Gastrocnemius medialis (tissue), 4 donors: ENCODE results near the gene NRXN2. TPM values are rescaled to one million over a fixed set of nuclear protein-coding genes. Genes with fewer than 3 reads are reported as not detected.

ENCODE experiments used
- ATAC-seq, 2 donors: fragments of 150-250 bp; one replicate each; pipeline ENCODE4 v1.9.1; 2016
- DNase-seq, 2 donors: peaks; one replicate each; pipeline ENCODE4 v3.0.0-alpha.2; 2019
- H3K27ac ChIP-seq, 4 donors: fragments of 200-600 bp; sonication (generic); 1 replicate in 1 of 4; 2 replicates in 3 of 4; pipeline ENCODE4 v1.5.1; 2016 to 2018; ENCODE audit warnings: mild to moderate bottlenecking in 2 of 4, moderate library complexity in 1 of 4
- H3K27me3 ChIP-seq, 3 donors: fragments of 200-600 bp; sonication (generic) in 2 of 3; 1 replicate in 1 of 3; 2 replicates in 2 of 3; pipeline versions ENCODE4 v1.5.1 to v1.6.0; 2016 to 2019; ENCODE audit warnings: mild to moderate bottlenecking in 1 of 3, moderate library complexity in 1 of 3
- H3K36me3 ChIP-seq, 2 donors: fragments of 200-600 bp; sonication (generic) in 1 of 2; one replicate each; pipeline ENCODE4 v1.5.1; 2017 to 2018
- H3K4me1 ChIP-seq, 2 donors: fragments of 200-600 bp; sonication (generic) in 1 of 2; one replicate each; pipeline ENCODE4 v1.5.1; 2016 to 2017; ENCODE audit warnings: mild to moderate bottlenecking in 2 of 2
- H3K4me3 ChIP-seq, 4 donors: fragments of 200-600 bp; sonication (generic) in 3 of 4; 1 replicate in 1 of 4; 2 replicates in 3 of 4; pipeline ENCODE4 v1.5.1; 2016 to 2019; ENCODE audit warnings: mild to moderate bottlenecking in 2 of 4
- H3K9me3 ChIP-seq, 3 donors: fragments of 200-600 bp; sonication (generic) in 2 of 3; 1 replicate in 1 of 3; 2 replicates in 2 of 3; pipeline ENCODE4 v1.5.1; 2016 to 2019
- CTCF ChIP-seq, 5 experiments: fragments of 450-650 bp in 3 of 5; fragments of 200-600 bp in 2 of 5; sonication (generic) in 2 of 5; IDR thresholded peaks in 4 of 5; conservative IDR thresholded peaks in 1 of 5; 1 replicate in 4 of 5; 2 replicates in 1 of 5; pipeline ENCODE4 v1.5.1; 2016 to 2019; ENCODE audit warnings: antibody characterized with exemption in 5 of 5, mild to moderate bottlenecking in 3 of 5, moderate library complexity in 3 of 5
- POLR2A ChIP-seq, 2 donors: fragments of 450-650 bp; IDR thresholded peaks; one replicate each; pipeline ENCODE4 v1.6.1; 2017; ENCODE audit warnings: antibody characterized with exemption in 2 of 2, mild to moderate bottlenecking in 2 of 2, moderate library complexity in 2 of 2
- in situ Hi-C, 4 donors: fragments of 200-750 bp; cut with MboI; loops; one replicate each; pipeline versions ENCODE4 v1.15.0 to v1.8.0; 2017; ENCODE audit warnings: low sequenced_read_pairs in 4 of 4
- intact Hi-C: fragments of 100-400 bp; cut with DNase I; formaldehyde crosslinking; loops from one replicate; pipeline ENCODE4 v1.15.1; 2023; ENCODE audit warnings: low total_unique reads
- total RNA-seq, 4 donors: library from RNA; depleted of rRNA; stranded (reverse); fragments of >200 nt; gene quantifications; one replicate each; pipeline versions ENCODE4 v1.1.0 to v1.2.3, GENCODE V29; 2016

The NRXN2 gene
- total RNA-seq, 4 donors from 2014 or later, result 0.15 to 6.2 (median 1.8) TPM

- Histone ChIP-seq H3K36me3 (no peaks in the 10 kb centered on the region), H3K27me3 (no peaks in the 10 kb centered on the region), H3K27ac (no peak overlapping the region), H3K9me3 (no peaks in the 10 kb centered on the region), H3K4me3 (no peak overlapping the region), H3K4me1 (peaks cover 0 to 3% of the 10 kb centered on the region in 2 donors)
- in situ Hi-C loops (no loop called here), intact Hi-C loops (no loop called here)
- TF ChIP-seq POLR2A (IDR thresholded peaks at IDR 0.05) (no peak), CTCF (IDR thresholded peaks at IDR 0.05 in 4 of 5, conservative IDR thresholded peaks at IDR 0.05 in 1 of 5) (no peak)
- ATAC-seq (no peak), DNase-seq (no peak)
Measured at GRCh38 chr11:64616817-64617216, 106.2 kb downstream of the NRXN2 start.

- H3K9me3 ChIP-seq, result no peaks in the 10 kb centered on the region
- ATAC-seq, result no peak
- H3K4me3 ChIP-seq, result no peak overlapping the region
- no peaks in the 10 kb centered on the region for H3K27me3 ChIP-seq
- TF ChIP-seq CTCF (IDR thresholded peaks at IDR 0.05 in 4 of 5, conservative IDR thresholded peaks at IDR 0.05 in 1 of 5), result no peak
- TF ChIP-seq POLR2A (IDR thresholded peaks at IDR 0.05), result no peak
- intact Hi-C loops, result no loop called here
- H3K4me1 ChIP-seq, result no peaks in the 10 kb centered on the region
- DNase-seq, result no peak
- H3K27ac ChIP-seq, result no peak overlapping the region
- no peaks in the 10 kb centered on the region for H3K36me3 ChIP-seq
- in situ Hi-C loops, result no loop called here
Measured at GRCh38 chr11:64614917-64615316, 108.1 kb downstream of the NRXN2 start.

- no peaks in the 10 kb centered on the region for H3K27me3 ChIP-seq
- H3K27ac ChIP-seq, result no peak overlapping the region
- H3K4me3 ChIP-seq, result no peak overlapping the region
- in situ Hi-C loops, result no loop called here
- ATAC-seq (no peak), DNase-seq (no peak)
- no peaks in the 10 kb centered on the region for H3K4me1 ChIP-seq
- intact Hi-C loops, result no loop called here
- no peaks in the 10 kb centered on the region for H3K9me3 ChIP-seq
- H3K36me3 ChIP-seq, result no peaks in the 10 kb centered on the region
- TF ChIP-seq CTCF (IDR thresholded peaks at IDR 0.05 in 4 of 5, conservative IDR thresholded peaks at IDR 0.05 in 1 of 5), result no peak
- no peak for TF ChIP-seq POLR2A (IDR thresholded peaks at IDR 0.05)
Measured at GRCh38 chr11:64613648-64614047, 109.3 kb downstream of the NRXN2 start.

GRCh38 chr11:64611869-64612646 is 110.9 kb downstream of the NRXN2 start:
- peaks cover 0 to 5% (median 0%) of the 10 kb centered on the region in 3 donors for H3K27me3 ChIP-seq
- no peak overlapping the region for H3K27ac ChIP-seq
- no peak for ATAC-seq
- in situ Hi-C loops (no loop called here), intact Hi-C loops (no loop called here)
- TF ChIP-seq POLR2A (IDR thresholded peaks at IDR 0.05), result no peak
- TF ChIP-seq CTCF (IDR thresholded peaks at IDR 0.05 in 4 of 5, conservative IDR thresholded peaks at IDR 0.05 in 1 of 5), result no peak
- no peaks in the 10 kb centered on the region for H3K36me3 ChIP-seq
- H3K9me3 ChIP-seq, result no peaks in the 10 kb centered on the region
- no peak overlapping the region for H3K4me3 ChIP-seq
- no peaks in the 10 kb centered on the region for H3K4me1 ChIP-seq
- DNase-seq, result no peak
